IPS-18a (cell line): ENCODE results near the gene LGMN.

Experiments used
- H3K27ac ChIP-seq: one replicate; pipeline ENCODE4 v1.5.1; 2013; ENCODE audit warnings: low read length
- H3K27me3 ChIP-seq: one replicate; pipeline ENCODE4 v1.6.1; 2013; ENCODE audit warnings: mild to moderate bottlenecking, low read length; ENCODE audit not compliant: control insufficient read depth, insufficient read depth
- H3K36me3 ChIP-seq: one replicate; pipeline ENCODE4 v1.6.1; 2013; ENCODE audit warnings: low read depth, low read length; ENCODE audit not compliant: control insufficient read depth
- H3K4me1 ChIP-seq: one replicate; pipeline ENCODE4 v1.6.1; 2013; ENCODE audit warnings: low read depth, low read length; ENCODE audit not compliant: control insufficient read depth
- H3K4me3 ChIP-seq: one replicate; pipeline ENCODE4 v1.5.1; 2013; ENCODE audit warnings: low read length
- H3K9ac ChIP-seq: one replicate; pipeline ENCODE4 v1.6.1; 2013; ENCODE audit warnings: mild to moderate bottlenecking, low read length, moderate library complexity
- H3K9me3 ChIP-seq: one replicate; pipeline ENCODE4 v1.6.1; 2013; ENCODE audit warnings: low read depth, low read length; ENCODE audit not compliant: control insufficient read depth

Gene LGMN

DNA sequence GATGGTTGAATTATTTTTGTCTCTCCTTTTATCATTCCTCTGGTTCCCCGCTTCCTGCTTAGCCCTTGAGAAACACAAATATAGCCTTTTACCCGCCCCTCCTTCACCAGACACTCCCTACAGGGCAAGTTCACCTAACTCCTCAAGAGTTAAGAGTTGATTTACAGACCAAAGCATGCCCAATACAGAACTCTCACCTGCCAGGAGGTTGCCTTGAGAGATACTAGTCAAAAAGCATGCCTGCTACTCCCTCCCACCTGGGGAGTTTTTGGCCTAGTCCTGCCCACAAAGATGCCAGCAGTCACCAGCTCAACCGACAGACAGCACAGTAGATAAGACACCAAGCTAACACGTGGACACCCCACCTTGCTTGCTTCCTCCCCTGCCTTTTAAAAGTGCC lies 11.2 kb downstream of the LGMN start:
- Histone ChIP-seq H3K27me3 (no peaks in the 10 kb centered on the region), H3K9ac (no peak overlapping the region), H3K4me1 (no peaks in the 10 kb centered on the region), H3K4me3 (no peak overlapping the region), H3K9me3 (no peaks in the 10 kb centered on the region), H3K27ac (no peak overlapping the region), H3K36me3 (peaks cover 2% of the 10 kb centered on the region)

DNA sequence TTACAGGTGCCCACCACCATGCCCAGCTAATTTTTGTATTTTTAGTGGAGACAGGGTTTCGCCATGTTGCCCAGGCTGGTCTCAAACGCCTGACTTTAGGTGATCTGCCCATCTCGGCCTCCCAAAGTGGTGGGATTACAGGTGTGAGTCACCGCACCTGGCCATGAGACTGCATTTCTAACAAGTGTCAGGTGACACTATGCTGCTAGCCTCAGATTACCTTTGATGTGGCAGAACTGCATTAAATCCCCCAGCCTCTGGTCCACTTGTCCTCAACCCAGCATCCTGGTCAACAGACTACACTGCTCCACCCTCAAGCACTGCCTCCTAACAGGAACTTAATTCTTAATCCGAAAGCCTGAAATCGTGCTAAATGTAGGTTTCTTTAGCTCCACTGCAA lies 13.1 kb downstream of the LGMN start:
- H3K36me3 ChIP-seq: peaks cover 11% of the 10 kb centered on the region
- no peak overlapping the region for H3K9ac ChIP-seq
- H3K27me3 ChIP-seq: no peaks in the 10 kb centered on the region
- no peaks in the 10 kb centered on the region for H3K4me1 ChIP-seq
- no peak overlapping the region for H3K27ac ChIP-seq
- no peaks in the 10 kb centered on the region for H3K9me3 ChIP-seq
- H3K4me3 ChIP-seq: no peak overlapping the region

DNA sequence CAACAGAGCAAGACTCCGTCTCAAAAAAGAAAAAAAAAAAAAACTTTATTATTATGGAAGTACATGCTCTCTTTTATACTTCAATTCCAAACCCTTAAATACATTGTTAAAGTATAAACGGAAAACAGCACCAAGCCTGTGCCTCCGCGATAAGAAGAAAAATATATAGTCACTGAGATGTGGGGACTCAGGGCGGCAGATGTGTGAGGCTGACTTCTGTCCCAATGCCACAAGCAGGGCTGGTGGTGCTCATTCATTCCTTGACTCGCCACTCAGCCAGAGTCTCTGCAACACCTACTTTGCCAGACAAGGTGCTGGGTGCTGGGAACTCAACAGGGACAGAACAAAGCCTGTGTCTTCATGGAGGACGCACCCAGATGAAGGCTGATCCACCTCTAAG lies 13.8 kb downstream of the LGMN start:
- Histone ChIP-seq H3K27me3 (no peaks in the 10 kb centered on the region), H3K4me3 (no peak overlapping the region), H3K9ac (no peak overlapping the region), H3K9me3 (no peaks in the 10 kb centered on the region), H3K36me3 (peaks cover 11% of the 10 kb centered on the region), H3K27ac (no peak overlapping the region), H3K4me1 (no peaks in the 10 kb centered on the region)

DNA sequence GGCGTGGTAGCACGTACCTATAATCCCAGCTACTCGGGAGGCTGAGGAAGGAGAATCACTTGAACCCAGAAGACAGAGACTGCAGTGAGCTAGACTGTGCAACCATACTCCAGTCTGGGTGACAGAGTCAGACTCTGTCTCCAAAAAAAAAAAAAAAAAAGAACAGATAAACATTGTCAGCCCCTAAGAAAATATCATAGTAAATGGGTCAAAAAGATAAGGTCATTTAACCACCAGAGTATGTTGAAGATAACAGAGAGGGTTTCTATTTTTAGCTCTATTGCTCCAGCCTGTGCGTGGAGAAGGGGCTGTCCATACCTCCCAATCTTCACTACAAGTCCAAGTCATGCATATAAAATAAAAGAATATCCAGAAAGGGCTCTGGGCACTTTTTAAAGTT lies 15.4 kb downstream of the LGMN start:
- H3K36me3 ChIP-seq: peaks cover 11% of the 10 kb centered on the region
- no peaks in the 10 kb centered on the region for H3K4me1 ChIP-seq
- no peak overlapping the region for H3K4me3 ChIP-seq
- no peak overlapping the region for H3K27ac ChIP-seq
- no peak overlapping the region for H3K9ac ChIP-seq
- no peaks in the 10 kb centered on the region for H3K9me3 ChIP-seq
- no peaks in the 10 kb centered on the region for H3K27me3 ChIP-seq

DNA sequence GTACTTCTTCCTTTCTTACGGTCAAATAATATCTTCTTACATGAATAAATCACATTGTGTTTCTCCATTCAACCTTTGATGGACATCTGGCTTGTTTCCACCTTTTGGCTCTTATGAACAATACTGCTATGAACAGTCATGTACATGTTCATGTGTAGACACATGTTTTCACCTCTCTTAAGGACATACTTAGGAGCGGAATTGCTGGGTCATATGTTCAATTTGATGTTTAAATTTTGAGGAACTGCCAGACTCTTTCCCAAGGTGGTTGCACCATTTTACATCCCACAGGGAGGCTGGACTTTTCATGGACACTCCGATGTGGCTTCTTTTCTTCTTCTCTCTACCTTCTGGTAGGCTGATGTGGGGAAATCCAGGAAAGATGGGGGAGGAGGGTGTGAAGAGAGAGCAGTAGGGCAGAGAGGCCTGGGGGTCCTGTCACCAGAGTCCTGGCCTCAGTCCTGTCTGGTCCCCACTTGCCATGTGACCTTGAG lies 16.8 kb downstream of the LGMN start:
- Histone ChIP-seq H3K4me3 (no peak overlapping the region), H3K4me1 (no peaks in the 10 kb centered on the region)

DNA sequence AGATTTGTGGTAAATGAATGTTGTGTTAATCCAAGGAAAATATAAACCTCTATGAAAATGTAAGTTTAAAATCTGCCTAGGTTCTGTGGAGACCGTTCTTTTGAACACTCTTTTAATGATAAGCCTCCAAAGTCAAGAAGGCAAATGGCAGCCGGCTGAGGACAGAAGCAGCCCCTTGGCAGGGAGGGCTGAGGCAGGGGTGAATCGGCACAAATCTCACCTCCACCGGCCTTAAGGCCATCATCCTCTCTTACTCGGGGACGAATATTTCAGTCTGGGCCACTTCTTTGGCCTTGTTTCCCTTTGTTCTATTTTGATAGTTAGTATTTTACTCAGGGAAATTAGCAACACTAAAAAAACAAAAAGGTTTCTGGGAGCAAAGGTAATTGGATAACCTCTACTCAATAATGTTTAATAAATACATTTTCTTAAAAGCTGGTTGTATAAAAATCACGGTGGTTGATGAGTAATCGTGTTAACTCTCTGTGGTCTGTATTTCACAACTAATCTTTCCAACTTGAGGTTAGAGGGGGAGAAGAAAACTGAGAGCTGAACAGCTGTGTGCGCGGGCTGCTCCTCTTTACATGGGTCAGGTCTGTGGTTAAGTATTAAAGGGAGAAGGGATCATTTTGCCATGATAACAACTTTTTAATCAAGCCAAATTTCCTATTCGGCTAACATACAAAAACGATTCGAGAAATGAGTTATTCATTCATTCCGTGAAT lies 18.6 kb downstream of the LGMN start:
- Histone ChIP-seq H3K27me3 (no peaks in the 10 kb centered on the region), H3K4me1 (no peaks in the 10 kb centered on the region), H3K9ac (no peak overlapping the region), H3K36me3 (peaks cover 11% of the 10 kb centered on the region), H3K4me3 (no peak overlapping the region), H3K27ac (no peak overlapping the region), H3K9me3 (no peaks in the 10 kb centered on the region)

More for the DNA sequence above, 16.8 kb downstream of the LGMN start:
- H3K9me3 ChIP-seq: no peaks in the 10 kb centered on the region
- H3K27ac ChIP-seq: no peak overlapping the region
- H3K9ac ChIP-seq: no peak overlapping the region
- peaks cover 11% of the 10 kb centered on the region for H3K36me3 ChIP-seq
- H3K27me3 ChIP-seq: no peaks in the 10 kb centered on the region

DNA sequence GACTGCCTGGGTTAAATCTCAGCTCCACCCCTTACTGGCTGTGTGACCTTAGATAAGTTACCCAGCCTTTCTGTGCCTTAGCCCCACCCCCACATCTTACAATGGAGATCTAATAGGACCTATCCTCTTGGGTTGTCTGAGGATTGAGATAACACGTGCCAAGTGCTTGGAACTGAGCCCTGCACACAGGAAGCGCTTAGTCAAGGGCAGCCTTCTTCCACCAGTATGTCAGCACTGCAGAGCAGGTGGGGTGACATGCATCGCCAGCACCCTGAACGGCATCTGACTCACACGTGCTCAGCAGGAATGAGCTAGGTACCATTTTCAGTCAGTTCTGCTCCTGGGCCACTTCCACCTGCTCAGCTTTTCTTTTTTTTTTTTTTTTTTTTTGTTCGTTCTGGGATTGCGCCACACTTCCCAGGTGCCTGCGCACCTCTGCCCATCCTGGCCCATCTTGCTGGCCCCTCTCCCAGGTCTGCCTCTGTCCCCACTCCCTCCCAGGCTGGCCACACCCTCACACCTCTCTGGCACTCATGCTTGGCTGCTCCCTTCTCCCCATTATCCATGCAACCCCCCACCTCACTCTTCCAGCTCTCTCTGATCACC lies 19.6 kb downstream of the LGMN start:
- H3K36me3 ChIP-seq: peaks cover 11% of the 10 kb centered on the region
- H3K4me1 ChIP-seq: no peaks in the 10 kb centered on the region
- no peaks in the 10 kb centered on the region for H3K9me3 ChIP-seq
- no peak overlapping the region for H3K9ac ChIP-seq
- H3K27me3 ChIP-seq: no peaks in the 10 kb centered on the region
- H3K27ac ChIP-seq: no peak overlapping the region
- H3K4me3 ChIP-seq: no peak overlapping the region

DNA sequence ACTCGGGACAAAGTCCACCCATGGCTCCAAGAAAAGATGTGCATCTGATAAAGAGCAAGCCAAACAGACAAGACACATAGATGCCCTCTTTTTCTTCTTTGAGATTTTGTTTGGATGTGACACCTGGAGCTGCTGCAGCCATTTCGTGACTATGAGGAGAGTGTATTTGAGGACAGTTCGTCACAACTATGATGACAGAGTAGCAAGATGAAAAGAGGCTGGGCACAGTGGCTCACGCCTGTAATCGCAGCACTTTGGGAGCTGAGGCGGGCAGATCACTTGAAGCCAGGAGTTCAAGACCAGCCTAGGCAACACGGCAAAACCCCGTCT lies 21.5 kb downstream of the LGMN start:
- Histone ChIP-seq H3K9ac (no peak overlapping the region), H3K4me3 (no peak overlapping the region), H3K4me1 (no peaks in the 10 kb centered on the region), H3K27me3 (no peaks in the 10 kb centered on the region), H3K9me3 (no peaks in the 10 kb centered on the region), H3K36me3 (peaks cover 7% of the 10 kb centered on the region), H3K27ac (no peak overlapping the region)

DNA sequence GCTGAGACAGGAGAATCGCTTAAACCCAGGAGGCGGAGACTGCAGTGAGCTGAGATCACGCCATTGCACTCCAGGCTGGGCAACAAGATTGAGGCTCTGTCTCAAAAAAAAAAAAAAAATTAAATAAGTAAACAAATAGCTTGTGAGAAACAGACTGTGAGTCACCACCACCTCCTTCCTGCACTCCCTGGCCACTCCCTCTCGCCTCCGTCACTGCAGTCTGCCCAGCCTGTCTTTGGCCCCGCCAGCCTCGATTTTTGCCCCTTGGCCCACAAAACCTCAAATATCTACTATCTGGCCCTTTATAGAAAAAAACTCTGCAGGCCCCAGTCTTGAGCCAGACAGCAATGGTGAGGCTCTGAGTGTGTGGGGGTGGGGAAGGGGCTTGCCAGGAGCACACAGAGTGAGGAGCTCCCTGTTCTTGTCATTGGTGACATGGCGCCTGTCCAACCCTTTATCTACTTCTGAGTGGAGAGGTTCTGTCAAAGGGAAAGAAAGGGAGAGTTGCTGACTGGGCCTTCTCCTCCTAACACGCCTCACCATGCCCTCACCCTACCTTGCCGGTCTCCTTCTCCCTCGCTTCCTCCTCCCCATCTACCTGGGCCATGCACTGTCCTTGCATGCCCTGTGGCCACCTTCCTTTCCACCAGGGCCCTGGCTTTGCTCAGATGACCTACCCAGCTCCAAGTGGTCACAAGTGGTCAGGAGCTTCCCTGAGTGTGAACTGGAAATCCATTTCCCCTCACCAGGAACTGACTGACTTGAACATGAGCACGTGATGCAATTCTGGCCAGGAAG lies 22.1 kb downstream of the LGMN start:
- Histone ChIP-seq H3K36me3 (peaks cover 1% of the 10 kb centered on the region), H3K4me1 (no peaks in the 10 kb centered on the region), H3K27me3 (no peaks in the 10 kb centered on the region), H3K4me3 (no peak overlapping the region), H3K27ac (no peak overlapping the region), H3K9ac (no peak overlapping the region), H3K9me3 (no peaks in the 10 kb centered on the region)

DNA sequence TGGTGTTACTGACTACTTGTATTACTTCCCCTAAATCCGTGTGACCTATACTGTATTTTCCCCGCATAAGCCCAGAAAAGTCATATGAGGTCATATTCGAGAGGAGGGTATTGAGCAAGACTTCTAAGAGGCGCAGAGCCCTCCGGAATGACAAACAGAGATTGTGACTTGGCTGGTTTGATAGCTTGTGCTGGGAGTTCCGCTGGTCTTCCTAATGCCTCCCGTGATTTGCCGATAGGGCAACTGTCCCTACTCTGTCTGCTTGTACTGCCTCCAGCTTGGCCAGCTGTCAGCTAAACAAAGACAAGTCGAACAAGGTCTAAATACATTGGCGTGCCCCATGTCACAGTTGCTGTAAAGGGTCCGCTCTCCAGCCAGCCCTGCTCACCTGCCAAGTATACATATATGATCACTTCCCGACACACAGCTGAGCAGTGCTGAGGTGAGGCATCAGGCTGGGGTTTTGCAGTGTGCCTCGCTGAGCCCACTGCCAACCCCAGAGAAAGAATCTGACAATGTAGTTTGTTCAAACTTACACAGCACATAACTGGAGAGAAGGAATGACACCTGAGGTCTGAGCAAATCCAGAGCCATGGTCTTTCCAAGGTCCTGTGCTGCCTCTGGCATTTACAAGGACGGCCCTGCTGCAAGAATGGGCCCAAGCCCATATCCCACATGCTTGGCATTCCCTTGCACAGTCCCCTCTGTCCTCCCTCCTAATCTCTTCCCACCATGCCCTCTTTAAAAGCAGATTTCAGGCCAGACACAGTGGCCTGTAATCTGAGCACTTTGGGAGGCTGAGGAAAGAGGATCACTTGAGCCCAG lies 23.7 kb downstream of the LGMN start:
- Histone ChIP-seq H3K4me3 (no peak overlapping the region), H3K36me3 (no peaks in the 10 kb centered on the region), H3K27ac (no peak overlapping the region), H3K27me3 (no peaks in the 10 kb centered on the region), H3K9ac (no peak overlapping the region), H3K9me3 (no peaks in the 10 kb centered on the region), H3K4me1 (no peaks in the 10 kb centered on the region)

DNA sequence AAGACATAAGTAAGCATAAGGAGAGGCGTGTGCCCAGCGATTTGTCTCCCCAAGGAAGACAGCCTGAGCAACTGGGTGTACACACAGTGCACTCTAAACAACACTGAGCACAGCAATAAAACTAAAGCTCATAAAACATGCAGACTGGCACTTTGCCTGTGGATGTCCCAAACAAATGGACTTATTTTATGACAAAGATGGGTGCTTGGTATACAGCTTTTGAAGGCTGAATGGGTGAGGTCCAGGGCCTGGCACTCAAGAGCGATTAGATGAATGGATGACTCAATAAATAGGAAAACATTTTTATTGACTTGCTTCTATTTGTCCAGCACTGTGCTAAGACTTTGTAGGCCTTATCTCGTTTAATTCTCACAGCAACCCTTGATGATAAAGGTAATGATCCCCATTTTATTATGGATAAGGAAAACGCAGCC lies 28.5 kb downstream of the LGMN start:
- H3K36me3 ChIP-seq: no peaks in the 10 kb centered on the region
- H3K4me3 ChIP-seq: no peak overlapping the region
- no peak overlapping the region for H3K9ac ChIP-seq
- no peak overlapping the region for H3K27ac ChIP-seq
- H3K4me1 ChIP-seq: no peaks in the 10 kb centered on the region
- H3K27me3 ChIP-seq: no peaks in the 10 kb centered on the region
- no peaks in the 10 kb centered on the region for H3K9me3 ChIP-seq
